ENCODE data around the gene SLC22A23.

- TF ChIP-seq EZH2 (IDR thresholded peaks at IDR 0.05) (no peak), POLR2AphosphoS5 (IDR thresholded peaks at IDR 0.05; ENCODE audit: borderline replicate concordance, low read depth, low read length) (no peak), FOXP2 (optimal IDR thresholded peaks at IDR 0.05; ENCODE audit: control extremely low read depth, extremely low read length, insufficient read depth) (no peak)
These were observed 51.2 kb downstream of the SLC22A23 start for GRCh38 chr6:3405679-3406078.

All from SK-N-MC (cell line).